Activated T-cell treated with anti-CD3 and anti-CD28 coated beads for 24 hours (primary cell): Measurements from ENCODE around the gene NOS1.
"Not testable (repeated sequence)": the region's sequence is repeated elsewhere in the genome, so short reads cannot be mapped to it uniquely, and the experiment has no call there.

Experiments
- DNase-seq: peaks from one replicate; pipeline ENCODE4 v3.0.0-alpha.2; 2020; ENCODE audit warnings: low read depth

Gene NOS1

GRCh38 chr12:117361347-117361751 is at the start of gene NOS1:
Gene NOS1 (minus strand): TSS chr12:117361626. CDS start chr12:117331069, 30,557 bp downstream.
- DNase-seq, result no peak

GRCh38 chr12:117409286-117409685 is 47.9 kb upstream of the NOS1 start:
- DNase-seq, result no peak

- DNase-seq, result no peak
These were observed 46.9 kb upstream of the NOS1 start for GRCh38 chr12:117408161-117408791.

GRCh38 chr12:117404940-117405339 is 43.5 kb upstream of the NOS1 start:
- no peak for DNase-seq

- DNase-seq, result no peak
These were observed 42.9 kb upstream of the NOS1 start for GRCh38 chr12:117404203-117404853.

GRCh38 chr12:117403586-117404139 is 42.2 kb upstream of the NOS1 start:
- no peak for DNase-seq

GRCh38 chr12:117402363-117402762 is 40.9 kb upstream of the NOS1 start:
- no peak for DNase-seq

GRCh38 chr12:117400912-117401311 is 39.5 kb upstream of the NOS1 start:
- DNase-seq, result no peak

GRCh38 chr12:117398482-117398881 is 37.1 kb upstream of the NOS1 start:
- DNase-seq, result not testable (repeated sequence)

GRCh38 chr12:117395766-117396165 is 34.3 kb upstream of the NOS1 start:
- DNase-seq, result no peak

GRCh38 chr12:117394491-117394890 is 33.1 kb upstream of the NOS1 start:
- no peak for DNase-seq

- no peak for DNase-seq
These were observed 32.2 kb upstream of the NOS1 start for GRCh38 chr12:117393656-117394055.

GRCh38 chr12:117390866-117391265 is 29.4 kb upstream of the NOS1 start:
- no peak for DNase-seq

- no peak for DNase-seq
These were observed 27.6 kb upstream of the NOS1 start for GRCh38 chr12:117388951-117389446.

- no peak for DNase-seq
These were observed 26.4 kb upstream of the NOS1 start for GRCh38 chr12:117387832-117388231.

GRCh38 chr12:117384735-117385134 is 23.3 kb upstream of the NOS1 start:
- DNase-seq, result no peak

- no peak for DNase-seq
These were observed 18.7 kb upstream of the NOS1 start for GRCh38 chr12:117380083-117380482.

GRCh38 chr12:117377758-117378157 is 16.3 kb upstream of the NOS1 start:
- no peak for DNase-seq

GRCh38 chr12:117370588-117370987 is 9.2 kb upstream of the NOS1 start:
- no peak for DNase-seq

- not testable (repeated sequence) for DNase-seq
These were observed 8.6 kb upstream of the NOS1 start for GRCh38 chr12:117370000-117370399.

GRCh38 chr12:117367006-117367638 is 5.7 kb upstream of the NOS1 start:
- peak; percentile 31 for DNase-seq

- no peak for DNase-seq
These were observed 3.7 kb upstream of the NOS1 start for GRCh38 chr12:117365049-117365616.
